ENCODE data around the gene NLRP11. TPM values are rescaled to one million over a fixed set of nuclear protein-coding genes. Genes with fewer than 3 reads are reported as not detected.

Gene NLRP11
- total RNA-seq, 1 experiment from 2014 or later = not detected

DNA sequence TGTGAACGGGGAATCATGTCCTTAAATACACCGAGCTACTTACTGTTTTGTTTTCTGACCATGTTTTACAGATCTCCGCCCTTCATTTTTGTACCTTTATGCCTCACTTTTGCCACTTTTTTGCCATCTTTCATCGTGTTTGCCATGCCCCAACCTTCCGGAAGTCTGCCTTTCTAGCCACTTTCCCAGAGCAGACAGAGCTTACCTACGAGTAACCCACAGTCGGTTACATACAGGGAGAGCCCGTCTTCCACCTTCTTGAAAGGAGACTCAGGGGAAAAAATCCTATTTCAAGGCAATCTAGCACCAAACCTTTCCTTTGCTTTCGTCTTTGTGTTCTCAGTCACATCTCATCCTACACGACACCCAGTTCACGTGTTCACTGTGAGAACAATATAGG is 36.8 kb downstream of the NLRP11 start:
- Histone ChIP-seq H3K4ac (ENCODE audit: low read depth, low read length) (no peak overlapping the region), H3K79me1 (ENCODE audit: insufficient read depth, low read depth, low read length, poor library complexity, severe bottlenecking) (no peaks in the 10 kb centered on the region), H4K8ac (replicated peaks; ENCODE audit: insufficient read length, low read depth, low read length) (no peak overlapping the region), H3K4me2 (ENCODE audit: insufficient read depth, insufficient read length, low read length) (no peak overlapping the region), H3K4me1 (ENCODE audit: insufficient read depth, low read length) (no peaks in the 10 kb centered on the region), H4K91ac (ENCODE audit: insufficient read length, low read depth, low read length) (no peak overlapping the region), H3K56ac (ENCODE audit: insufficient read length, low read depth, low read length) (no peak overlapping the region), H2AFZ (ENCODE audit: low read length) (no peak overlapping the region), H3T11ph (ENCODE audit: low read length) (no peak overlapping the region), H3K27ac (ENCODE audit: insufficient read length, low read depth, low read length) (no peak overlapping the region), H3K27me3 (ENCODE audit: insufficient read depth, low read length) (no peaks in the 10 kb centered on the region), H3K14ac (ENCODE audit: insufficient read depth, low read length) (no peak overlapping the region), H2BK5ac (ENCODE audit: insufficient read length, low read length) (no peak overlapping the region), H3K79me2 (ENCODE audit: insufficient read depth, low read length) (no peaks in the 10 kb centered on the region), H4K5ac (ENCODE audit: insufficient read length, low read depth, low read length) (no peak overlapping the region), H2AK5ac (ENCODE audit: insufficient read length, low read length) (no peak overlapping the region), H3K23ac (ENCODE audit: insufficient read length, low read depth, low read length) (no peak overlapping the region), H3K9me3 (ENCODE audit: control insufficient read depth, low read depth, low read length) (peaks cover 90% of the 10 kb centered on the region), H2BK12ac (ENCODE audit: insufficient read length, low read depth, low read length) (no peak overlapping the region), H3K9ac (ENCODE audit: extremely low read depth, insufficient read length, low read length) (no peak overlapping the region), H3K18ac (ENCODE audit: insufficient read length, low read depth, low read length) (no peak overlapping the region), H2BK20ac (ENCODE audit: low read depth, low read length, poor library complexity, severe bottlenecking) (no peak overlapping the region), H2BK15ac (ENCODE audit: low read depth, low read length) (no peak overlapping the region), H4K20me1 (ENCODE audit: control insufficient read depth, insufficient read depth, insufficient read length) (no peaks in the 10 kb centered on the region), H2BK120ac (ENCODE audit: low read depth, low read length, poor library complexity, severe bottlenecking) (no peak overlapping the region), H3K23me2 (ENCODE audit: insufficient read length, low read depth, low read length, poor library complexity, severe bottlenecking) (no peaks in the 10 kb centered on the region)
- peaks cover 86 to 89% of the 10 kb centered on the region in 2 experiments for H3K9me3 Mint-ChIP-seq
- no peak overlapping the region for H3K27ac Mint-ChIP-seq
- TF ChIP-seq, protein P1, sequence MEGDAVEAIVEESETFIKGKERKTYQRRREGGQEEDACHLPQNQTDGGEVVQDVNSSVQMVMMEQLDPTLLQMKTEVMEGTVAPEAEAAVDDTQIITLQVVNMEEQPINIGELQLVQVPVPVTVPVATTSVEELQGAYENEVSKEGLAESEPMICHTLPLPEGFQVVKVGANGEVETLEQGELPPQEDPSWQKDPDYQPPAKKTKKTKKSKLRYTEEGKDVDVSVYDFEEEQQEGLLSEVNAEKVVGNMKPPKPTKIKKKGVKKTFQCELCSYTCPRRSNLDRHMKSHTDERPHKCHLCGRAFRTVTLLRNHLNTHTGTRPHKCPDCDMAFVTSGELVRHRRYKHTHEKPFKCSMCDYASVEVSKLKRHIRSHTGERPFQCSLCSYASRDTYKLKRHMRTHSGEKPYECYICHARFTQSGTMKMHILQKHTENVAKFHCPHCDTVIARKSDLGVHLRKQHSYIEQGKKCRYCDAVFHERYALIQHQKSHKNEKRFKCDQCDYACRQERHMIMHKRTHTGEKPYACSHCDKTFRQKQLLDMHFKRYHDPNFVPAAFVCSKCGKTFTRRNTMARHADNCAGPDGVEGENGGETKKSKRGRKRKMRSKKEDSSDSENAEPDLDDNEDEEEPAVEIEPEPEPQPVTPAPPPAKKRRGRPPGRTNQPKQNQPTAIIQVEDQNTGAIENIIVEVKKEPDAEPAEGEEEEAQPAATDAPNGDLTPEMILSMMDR (conservative IDR thresholded peaks at IDR 0.05) = no peak
- no peak for DNase-seq
- H3K4me1 Mint-ChIP-seq = no peaks in the 10 kb centered on the region
- H3K4me3 Mint-ChIP-seq = no peak overlapping the region
- peaks cover 4% of the 10 kb centered on the region for H3K27me3 Mint-ChIP-seq (ENCODE audit: low read depth)
- H3K36me3 Mint-ChIP-seq (ENCODE audit: insufficient read depth in 1 of 3, low read depth in 3 of 3) = peaks cover 6 to 39% (median 13%) of the 10 kb centered on the region in 3 experiments; a peak in 6 of 7 replicates
- WGBS (ENCODE audit: extremely low coverage, insufficient read length, low lambda C conversion rate) = no CpG with 5 or more reads among the region's 11 CpGs

All from H9 (cell line).